ENCODE results near the gene SYNPO2. TPM values are rescaled to one million over a fixed set of nuclear protein-coding genes. Genes with fewer than 3 reads are reported as not detected.

The SYNPO2 gene
- total and polyA plus RNA-seq, 3 donors from 2014 or later, result 29.1 to 53.4 (median 44.3) TPM

GRCh38 chr4:119080721-119081541 lies 192.3 kb downstream of the SYNPO2 start:
- Histone ChIP-seq H3K4me3 (no peak overlapping the region), H3K9me3 (no peaks in the 10 kb centered on the region), H3K4me1 (no peaks in the 10 kb centered on the region), H3K36me3 (ENCODE audit: low read depth, missing control alignments) (no peaks in the 10 kb centered on the region), H3K27ac (no peak overlapping the region), H3K27me3 (no peaks in the 10 kb centered on the region)
- intact Hi-C loops (cut with DNase I; ENCODE audit: low total_unique reads), result no loop called here
- TF ChIP-seq POLR2A (IDR thresholded peaks at IDR 0.05), result no peak
- no peak for DNase-seq
- WGBS, 2 donors, result 87 to 89% methylated on average over 2 of the region's 2 CpGs

- Histone ChIP-seq H3K9me3 (no peaks in the 10 kb centered on the region), H3K27me3 (no peaks in the 10 kb centered on the region), H3K4me3 (no peak overlapping the region), H3K4me1 (no peaks in the 10 kb centered on the region), H3K36me3 (ENCODE audit: low read depth, missing control alignments) (no peaks in the 10 kb centered on the region), H3K27ac (no peak overlapping the region)
- DNase-seq, result no peak
- WGBS, 2 donors, result 77 to 78% methylated on average over 1 of the region's 1 CpG
- intact Hi-C loops (cut with DNase I; ENCODE audit: low total_unique reads), result no loop called here
- TF ChIP-seq POLR2A (IDR thresholded peaks at IDR 0.05) (no peak), CTCF (IDR thresholded peaks at IDR 0.05) (no peak)
Measured at GRCh38 chr4:119081542-119081859, 192.8 kb downstream of the SYNPO2 start.

- Histone ChIP-seq H3K36me3 (ENCODE audit: low read depth, missing control alignments) (no peaks in the 10 kb centered on the region), H3K9me3 (no peaks in the 10 kb centered on the region), H3K27ac (no peak overlapping the region), H3K4me3 (no peak overlapping the region), H3K27me3 (no peaks in the 10 kb centered on the region), H3K4me1 (no peaks in the 10 kb centered on the region)
- 38 to 39% methylated on average over 3 of the region's 3 CpGs for WGBS, 2 donors
- TF ChIP-seq CTCF (IDR thresholded peaks at IDR 0.05) (no peak), POLR2A (IDR thresholded peaks at IDR 0.05) (no peak)
- intact Hi-C loops (cut with DNase I; ENCODE audit: low total_unique reads), result no loop called here
- DNase-seq, result no peak
Measured at GRCh38 chr4:119081943-119082342, 193.3 kb downstream of the SYNPO2 start.

GRCh38 chr4:119082661-119083060 lies 194.0 kb downstream of the SYNPO2 start:
- intact Hi-C loops (cut with DNase I; ENCODE audit: low total_unique reads), result no loop called here
- H3K4me3 ChIP-seq, result no peak overlapping the region
- 67 to 74% methylated on average over 2 of the region's 2 CpGs for WGBS, 2 donors
- H3K4me1 ChIP-seq, result no peaks in the 10 kb centered on the region
- H3K36me3 ChIP-seq (ENCODE audit: low read depth, missing control alignments), result no peaks in the 10 kb centered on the region
- no peak overlapping the region for H3K27ac ChIP-seq
- no peaks in the 10 kb centered on the region for H3K9me3 ChIP-seq
- DNase-seq, result no peak
- H3K27me3 ChIP-seq, result no peaks in the 10 kb centered on the region
- TF ChIP-seq CTCF (IDR thresholded peaks at IDR 0.05) (no peak), POLR2A (IDR thresholded peaks at IDR 0.05) (no peak)

- Histone ChIP-seq H3K4me3 (no peak overlapping the region), H3K4me1 (no peaks in the 10 kb centered on the region), H3K27ac (no peak overlapping the region), H3K9me3 (no peaks in the 10 kb centered on the region), H3K36me3 (ENCODE audit: low read depth, missing control alignments) (no peaks in the 10 kb centered on the region), H3K27me3 (no peaks in the 10 kb centered on the region)
- DNase-seq, result no peak
- TF ChIP-seq POLR2A (IDR thresholded peaks at IDR 0.05) (no peak), CTCF (IDR thresholded peaks at IDR 0.05) (no peak)
- WGBS, 2 donors, result 68% methylated on average over 5 of the region's 5 CpGs
- intact Hi-C loops (cut with DNase I; ENCODE audit: low total_unique reads), result no loop called here
Measured at GRCh38 chr4:119084513-119084912, 195.9 kb downstream of the SYNPO2 start.

Measured in testis (tissue), 3 donors.